ENCODE measurements around the gene FKBP15.

GRCh38 chr9:113155911-113156588, 65.0 kb downstream of the FKBP15 start:
- TF ChIP-seq CTCF (IDR thresholded peaks at IDR 0.05), result no peak
- no peak for TF ChIP-seq POLR2A (IDR thresholded peaks at IDR 0.05)

Measured in uterus (tissue), 2 donors.